Neuronal stem cell (in vitro differentiated cells): ENCODE results near the gene SYT15B.
"Not testable (repeated sequence)": the region's sequence is repeated elsewhere in the genome, so short reads cannot be mapped to it uniquely, and the experiment has no call there.

Experiments used
- DNase-seq: peaks from one replicate; pipeline ENCODE4 v3.0.0-alpha.2; 2013; ENCODE audit warnings: low spot score
- H2AFZ ChIP-seq: one replicate; pipeline ENCODE4 v1.6.1; 2013; ENCODE audit warnings: mild to moderate bottlenecking, low read length, inconsistent platforms
- H2AK5ac ChIP-seq: 2 replicates; pipeline ENCODE4 v1.6.1; 2013; ENCODE audit warnings: low read depth, mild to moderate bottlenecking, inconsistent platforms, low read length, moderate library complexity, mixed read lengths
- H2BK120ac ChIP-seq: 2 replicates; pipeline ENCODE4 v1.6.1; 2013; ENCODE audit warnings: low read depth, mild to moderate bottlenecking, inconsistent platforms, low read length, moderate library complexity, mixed read lengths
- H2BK12ac ChIP-seq: one replicate; pipeline ENCODE4 v1.6.1; 2013; ENCODE audit warnings: low read length, inconsistent platforms
- H2BK15ac ChIP-seq: 2 replicates; pipeline ENCODE4 v1.6.1; 2013; ENCODE audit warnings: mild to moderate bottlenecking, low read length, inconsistent platforms, mixed read lengths
- H2BK5ac ChIP-seq: one replicate; pipeline ENCODE4 v1.6.1; 2013; ENCODE audit warnings: inconsistent platforms, mild to moderate bottlenecking, low read length, moderate library complexity
- H3K14ac ChIP-seq: one replicate; pipeline ENCODE4 v1.6.1; 2013; ENCODE audit warnings: low read length, inconsistent platforms
- H3K18ac ChIP-seq: 2 replicates; pipeline ENCODE4 v1.6.1; 2013; ENCODE audit warnings: low read length, inconsistent platforms
- H3K23ac ChIP-seq: 2 replicates; pipeline ENCODE4 v1.6.1; 2013; ENCODE audit warnings: low read depth, mild to moderate bottlenecking, mixed read lengths, low read length, inconsistent platforms; ENCODE audit not compliant: poor library complexity
- H3K27ac ChIP-seq: replicated peaks from 3 replicates; pipeline ENCODE4 v1.5.1; 2013; ENCODE audit warnings: low read length, inconsistent platforms
- H3K27me3 ChIP-seq, 3 experiments: 2 replicates each; pipeline ENCODE4 v1.6.1; 2013; ENCODE audit warnings: low read length in 3 of 3, mild to moderate bottlenecking in 2 of 3, inconsistent platforms in 1 of 3, low read depth in 1 of 3, mixed read lengths in 1 of 3, moderate library complexity in 1 of 3; ENCODE audit not compliant: control insufficient read depth in 3 of 3, insufficient read depth in 3 of 3
- H3K36me3 ChIP-seq, 2 donors: replicated peaks in 1 of 2; 2 replicates each; pipeline ENCODE4 v1.6.1; 2013; ENCODE audit warnings: low read length in 2 of 2; ENCODE audit not compliant: control insufficient read depth in 2 of 2, insufficient read depth in 2 of 2
- H3K4ac ChIP-seq: 2 replicates; pipeline ENCODE4 v1.6.1; 2013; ENCODE audit warnings: inconsistent platforms, mild to moderate bottlenecking, low read length, moderate library complexity
- H3K4me1 ChIP-seq, 2 donors: 1 replicate in 1 of 2; 2 replicates in 1 of 2; pipeline ENCODE4 v1.6.1; 2013; ENCODE audit warnings: low read length in 2 of 2, low read depth in 1 of 2; ENCODE audit not compliant: control insufficient read depth in 2 of 2, insufficient read depth in 1 of 2
- H3K4me2 ChIP-seq: one replicate; pipeline ENCODE4 v1.6.1; 2013; ENCODE audit warnings: mild to moderate bottlenecking, low read length, inconsistent platforms; ENCODE audit not compliant: insufficient read depth, poor library complexity, severe bottlenecking
- H3K4me3 ChIP-seq, 2 donors: 2 replicates each; pipeline ENCODE4 v1.5.1; 2013; ENCODE audit warnings: low read length in 2 of 2, mild to moderate bottlenecking in 2 of 2, inconsistent platforms in 1 of 2, moderate library complexity in 1 of 2
- H3K79me1 ChIP-seq: one replicate; pipeline ENCODE4 v1.6.1; 2013; ENCODE audit warnings: low read depth, mild to moderate bottlenecking, inconsistent platforms, low read length, moderate library complexity
- H3K9ac ChIP-seq: one replicate; pipeline ENCODE4 v1.6.1; 2013; ENCODE audit warnings: mild to moderate bottlenecking, low read depth, low read length, inconsistent platforms; ENCODE audit not compliant: poor library complexity
- H3K9me3 ChIP-seq, 2 donors: replicated peaks in 1 of 2; 2 replicates each; pipeline versions ENCODE3 to v1.6.1; 2013; ENCODE audit warnings: low read length in 2 of 2, mild to moderate bottlenecking in 2 of 2, inconsistent platforms in 1 of 2, low read depth in 1 of 2, mixed read lengths in 1 of 2, moderate library complexity in 1 of 2; ENCODE audit not compliant: control insufficient read depth in 2 of 2, insufficient read depth in 1 of 2
- H4K8ac ChIP-seq: one replicate; pipeline ENCODE4 v1.6.1; 2013; ENCODE audit warnings: low read depth, mild to moderate bottlenecking, inconsistent platforms, low read length, moderate library complexity
- H4K91ac ChIP-seq: one replicate; pipeline ENCODE4 v1.6.1; 2013; ENCODE audit warnings: low read length, low read depth, mild to moderate bottlenecking, inconsistent platforms; ENCODE audit not compliant: poor library complexity
- WGBS, 2 donors: extraction: QIAGEN DNeasy Blood & Tissue Kit; methylation state at CpG; one replicate each; pipeline ENCODE4 v1.1.7; 2013; ENCODE audit warnings: missing lambda C conversion rate in 2 of 2, mixed read lengths in 1 of 2; ENCODE audit not compliant: insufficient read length in 2 of 2, insufficient replicate concordance in 1 of 2; ENCODE audit errors: extremely low coverage in 2 of 2; 5-methylcytosine and 5-hydroxymethylcytosine counted together

SYT15B gene

GRCh38 chr10:47725740-47726139 is 37.7 kb downstream of the SYT15B start:
- WGBS, 2 donors, result no CpG with 5 or more reads among the region's 6 CpGs
- not testable (repeated sequence) for H3K36me3 ChIP-seq, H3K14ac ChIP-seq, H3K18ac ChIP-seq, H3K9me3 ChIP-seq, H3K79me1 ChIP-seq, H3K4me3 ChIP-seq, H2BK120ac ChIP-seq, H3K23ac ChIP-seq, H3K4me1 ChIP-seq, H2BK5ac ChIP-seq, H2BK12ac ChIP-seq, H2AFZ ChIP-seq, H4K91ac ChIP-seq, H2AK5ac ChIP-seq, H3K27ac ChIP-seq, H4K8ac ChIP-seq, H3K4ac ChIP-seq, DNase-seq, H2BK15ac ChIP-seq, H3K27me3 ChIP-seq, H3K4me2 ChIP-seq, H3K9ac ChIP-seq

GRCh38 chr10:47725047-47725446 is 38.3 kb downstream of the SYT15B start:
- H4K8ac ChIP-seq, H2BK15ac ChIP-seq, H2AFZ ChIP-seq, DNase-seq, H3K27me3 ChIP-seq, H3K79me1 ChIP-seq, H3K4me1 ChIP-seq, H2AK5ac ChIP-seq, H3K9me3 ChIP-seq, H3K14ac ChIP-seq, H3K23ac ChIP-seq, H2BK120ac ChIP-seq, H3K4ac ChIP-seq, H4K91ac ChIP-seq, H3K9ac ChIP-seq, H3K18ac ChIP-seq, H3K4me3 ChIP-seq, H2BK12ac ChIP-seq, H2BK5ac ChIP-seq, H3K36me3 ChIP-seq, H3K27ac ChIP-seq, H3K4me2 ChIP-seq: not testable (repeated sequence)
- WGBS, 2 donors, result no CpG with 5 or more reads among the region's 3 CpGs

GRCh38 chr10:47724119-47724518 is 39.3 kb downstream of the SYT15B start:
- H2BK120ac ChIP-seq, H3K79me1 ChIP-seq, H3K14ac ChIP-seq, H2BK12ac ChIP-seq, H3K9me3 ChIP-seq, DNase-seq, H3K4me3 ChIP-seq, H3K4me1 ChIP-seq, H3K23ac ChIP-seq, H3K27me3 ChIP-seq, H4K91ac ChIP-seq, H2BK15ac ChIP-seq, H3K4ac ChIP-seq, H2AFZ ChIP-seq, H3K36me3 ChIP-seq, H2AK5ac ChIP-seq, H2BK5ac ChIP-seq, H4K8ac ChIP-seq, H3K9ac ChIP-seq, H3K27ac ChIP-seq, H3K4me2 ChIP-seq, H3K18ac ChIP-seq: not testable (repeated sequence)
- WGBS, 2 donors, result no CpG with 5 or more reads among the region's 6 CpGs

GRCh38 chr10:47723362-47723761 is 40.0 kb downstream of the SYT15B start:
- not testable (repeated sequence) for H2BK15ac ChIP-seq, H3K14ac ChIP-seq, H3K23ac ChIP-seq, H3K9ac ChIP-seq, H2AK5ac ChIP-seq, H2BK5ac ChIP-seq, H3K18ac ChIP-seq, H3K4me1 ChIP-seq, H4K91ac ChIP-seq, DNase-seq, H2BK12ac ChIP-seq, H3K4ac ChIP-seq, H4K8ac ChIP-seq, H3K79me1 ChIP-seq, H3K36me3 ChIP-seq, H3K4me2 ChIP-seq, H3K9me3 ChIP-seq, H3K4me3 ChIP-seq, H3K27ac ChIP-seq, H2BK120ac ChIP-seq, H3K27me3 ChIP-seq, H2AFZ ChIP-seq
- no CpG with 5 or more reads among the region's 3 CpGs for WGBS, 2 donors
